Endothelial cell of umbilical vein (primary cell): Measurements from ENCODE around the gene ZKSCAN4. TPM values are rescaled to one million over a fixed set of nuclear protein-coding genes. Genes with fewer than 3 reads are reported as not detected.

Source experiments
- BruUV-seq: library from RNA; stranded (reverse); fragments of 400-500 nt; replicated peaks from 2 replicates; lab custom pipeline; 2021; lab: Mats Ljungman, UMichigan
- CTCF ChIA-PET: fragments of 300-600, 350-600 bp; sonication (Branson Sonifier 250); formaldehyde crosslinking; loops from one replicate; lab custom pipeline; 2021; ENCODE audit warnings: antibody characterized with exemption, inconsistent platforms; lab: Charles Lee
- POLR2A ChIA-PET: fragments of 300-600, 350-600 bp; sonication (Branson Sonifier 250); formaldehyde crosslinking; loops from one replicate; lab custom pipeline; 2021; ENCODE audit warnings: antibody characterized with exemption, inconsistent platforms; lab: Charles Lee
- DNase-seq: peaks from one replicate; pipeline ENCODE4 v3.0.0-alpha.2; 2011; ENCODE audit warnings: low read depth, low spot score
- FAIRE-seq: peaks from 2 replicates; lab custom pipeline; 2011; peaks lifted over from hg19 to GRCh38; lab: Jason Lieb, UNC
- H2AFZ ChIP-seq: 2 replicates; pipeline ENCODE4 v1.6.0; 2012; ENCODE audit warnings: low read depth, low read length, control low read depth, inconsistent platforms
- H3K27ac ChIP-seq: 2 replicates; pipeline ENCODE4 v1.5.1; 2011; ENCODE audit warnings: low read depth, mild to moderate bottlenecking, control low read depth, low read length, moderate library complexity; ENCODE audit not compliant: insufficient read depth
- H3K27me3 ChIP-seq, 2 experiments: 2 replicates each; pipeline versions ENCODE4 v1.6.0 to v1.6.1; 2011; ENCODE audit warnings: low read length in 2 of 2, mixed read lengths in 1 of 2; ENCODE audit not compliant: control insufficient read depth in 2 of 2, insufficient read depth in 2 of 2
- H3K36me3 ChIP-seq, 2 experiments: 2 replicates in 1 of 2; 3 replicates in 1 of 2; pipeline ENCODE4 v1.5.1; 2011; ENCODE audit warnings: low read length in 2 of 2, mild to moderate bottlenecking in 1 of 2, moderate library complexity in 1 of 2; ENCODE audit not compliant: control insufficient read depth in 2 of 2, insufficient read depth in 2 of 2; ENCODE audit errors: extremely low read depth in 1 of 2
- H3K4me1 ChIP-seq: 3 replicates; pipeline ENCODE4 v1.5.1; 2011; ENCODE audit warnings: mild to moderate bottlenecking, low read length; ENCODE audit not compliant: control insufficient read depth, insufficient read depth; ENCODE audit errors: extremely low read depth
- H3K4me2 ChIP-seq: 2 replicates; pipeline ENCODE4 v1.6.1; 2011; ENCODE audit warnings: low read length, control low read depth, mixed read lengths; ENCODE audit not compliant: insufficient read depth
- H3K4me3 ChIP-seq, 3 experiments: fragments of 200-600 bp in 1 of 3; sonication (generic), shearing (Covaris generic) in 1 of 3; replicated peaks in 1 of 3; 2 replicates each; pipeline ENCODE4 v1.5.1; 2011 to 2016; ENCODE audit warnings: control low read depth in 3 of 3, low read length in 3 of 3, mild to moderate bottlenecking in 2 of 3, inconsistent platforms in 1 of 3, low read depth in 1 of 3, moderate library complexity in 1 of 3; ENCODE audit not compliant: insufficient read depth in 1 of 3
- H3K79me2 ChIP-seq: 2 replicates; pipeline ENCODE4 v1.6.0; 2012; ENCODE audit warnings: low read length, inconsistent platforms; ENCODE audit not compliant: control insufficient read depth, insufficient read depth
- H3K9ac ChIP-seq: replicated peaks from 2 replicates; pipeline ENCODE3; 2011; ENCODE audit warnings: low read length, control low read depth; ENCODE audit not compliant: insufficient read depth; ENCODE audit errors: extremely low read depth
- H3K9me1 ChIP-seq: replicated peaks from 3 replicates; pipeline ENCODE4 v1.6.0; 2011; ENCODE audit warnings: mild to moderate bottlenecking, low read length; ENCODE audit not compliant: control insufficient read depth, insufficient read depth; ENCODE audit errors: extremely low read depth
- H3K9me3 ChIP-seq: replicated peaks from 2 replicates; pipeline ENCODE4 v1.5.1; 2012; ENCODE audit warnings: low read length, inconsistent platforms; ENCODE audit not compliant: control insufficient read depth, insufficient read depth
- H4K20me1 ChIP-seq: replicated peaks from 2 replicates; pipeline ENCODE3; 2011; ENCODE audit warnings: mild to moderate bottlenecking, low read length; ENCODE audit not compliant: control insufficient read depth, insufficient read depth; ENCODE audit errors: extremely low read depth
- EZH2 ChIP-seq: IDR thresholded peaks from 2 replicates; pipeline ENCODE4 v1.6.1; 2012; ENCODE audit warnings: borderline replicate concordance, low read depth, mild to moderate bottlenecking, moderate library complexity, low read length, inconsistent platforms; ENCODE audit not compliant: severe bottlenecking
- FOS ChIP-seq: IDR thresholded peaks from 2 replicates; pipeline ENCODE4 v1.6.1; 2011; ENCODE audit warnings: mild to moderate bottlenecking, low read length, moderate library complexity, borderline replicate concordance; ENCODE audit not compliant: insufficient read depth
- GATA2 ChIP-seq: IDR thresholded peaks from 2 replicates; pipeline ENCODE4 v1.7.0; 2011; ENCODE audit warnings: low read depth, mild to moderate bottlenecking, moderate library complexity, mixed read lengths, low read length; ENCODE audit not compliant: insufficient read length, insufficient read depth
- JUN ChIP-seq: IDR thresholded peaks from 2 replicates; pipeline ENCODE4 v1.6.1; 2011; ENCODE audit warnings: borderline replicate concordance, low read depth; ENCODE audit not compliant: insufficient read length, insufficient read depth
- MYC ChIP-seq: IDR thresholded peaks from one replicate; pipeline ENCODE4 v1.6.1; 2011; ENCODE audit warnings: mild to moderate bottlenecking, low read depth, low read length
- POLR2A ChIP-seq: IDR thresholded peaks from 2 replicates; pipeline ENCODE4 v1.6.1; 2012; ENCODE audit warnings: low read depth, mild to moderate bottlenecking, control low read depth, low read length
- POLR2AphosphoS5 ChIP-seq: IDR thresholded peaks from 2 replicates; pipeline ENCODE4 v1.6.1; 2012; ENCODE audit warnings: low read depth, mild to moderate bottlenecking, control low read depth, low read length, moderate library complexity; ENCODE audit not compliant: insufficient read depth
- dilution Hi-C: fragments of 300-500 bp; cut with MboI; formaldehyde crosslinking; loops from one replicate; pipeline ENCODE4 v1.15.0; 2019; ENCODE audit warnings: low sequenced_read_pairs; ENCODE audit not compliant: extremely low pct_ligation_motif_present
- intact Hi-C: fragments of 100-400 bp; cut with micrococcal nuclease; formaldehyde crosslinking; loops from one replicate; pipeline ENCODE4 v1.10.0; 2022
- polyA plus RNA-seq, 4 experiments: library from polyadenylated mRNA; depleted of rRNA in 3 of 4; stranded (reverse) in 3 of 4; unstranded in 1 of 4; fragments of >200 nt; gene quantifications; 2 replicates each; pipeline versions ENCODE4 v1.2.1 to v1.2.3, GENCODE V29; 2011 to 2012; ENCODE audit warnings: missing spikeins in 1 of 4
- total RNA-seq: library from RNA; stranded (reverse); gene quantifications from 2 replicates; pipeline ENCODE4 v1.2.3, GENCODE V29; 2021
- TF ChIP-seq, protein P1 (sequence below), 2 donors: IDR thresholded peaks; 1 replicate in 1 of 2; 2 replicates in 1 of 2; pipeline ENCODE4 v1.5.1; 2011; ENCODE audit warnings: low read length in 2 of 2, mild to moderate bottlenecking in 2 of 2, moderate library complexity in 2 of 2, control low read depth in 1 of 2, inconsistent platforms in 1 of 2, low read depth in 1 of 2; ENCODE audit not compliant: insufficient read depth in 1 of 2; ENCODE audit errors: extremely low read depth in 1 of 2
- TF ChIP-seq, protein P2 (sequence below): IDR thresholded peaks from 2 replicates; pipeline ENCODE4 v1.6.1; 2011; ENCODE audit not compliant: insufficient read depth, insufficient read length

Gene ZKSCAN4
- total and polyA plus RNA-seq, 2 donors (not counting 3 experiments of a cell fraction or from before 2014, with no cell fraction given), result 1.3 to 3.6 TPM

DNA sequence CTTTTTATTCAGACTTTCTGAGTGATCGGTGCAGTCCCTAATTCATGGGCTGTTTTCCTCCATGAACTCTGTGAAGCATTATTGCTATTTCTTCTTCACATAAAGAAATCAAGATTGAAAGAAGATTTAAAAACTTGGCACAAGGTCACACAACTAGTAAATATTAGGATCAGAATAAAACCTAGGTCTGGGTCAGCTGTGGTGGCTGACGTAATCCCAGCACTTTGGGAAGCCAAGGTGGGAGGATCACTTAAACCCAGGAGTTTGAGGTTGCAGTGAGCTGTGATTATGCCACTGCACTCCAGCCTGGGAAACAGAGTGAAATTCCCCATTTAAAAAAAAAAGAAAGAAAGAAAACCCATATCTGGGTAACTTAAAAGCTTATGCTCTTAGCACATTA lies 25.6 kb downstream of the ZKSCAN4 start:
- intact Hi-C loops, result loop anchor here (5.0 to 10.0 kb wide), 2 partner anchors 144 to 752 kb away; partner anchors contain the start of genes ZNF165 and ZNF184
- POLR2A ChIA-PET, result interaction anchor here (0.9 kb wide), 1 partner anchor 41 kb away, joined by 3 read pairs; the partner anchor contains the start of gene ZSCAN26
- no peaks in the 10 kb centered on the region for H3K9me1 ChIP-seq
- no peaks in the 10 kb centered on the region for H3K9me3 ChIP-seq
- peaks cover 9 to 10% of the 10 kb centered on the region in 2 experiments for H3K36me3 ChIP-seq
- FAIRE-seq (no peak), DNase-seq (no peak)
- H3K4me3 ChIP-seq, result no peak overlapping the region
- dilution Hi-C loops, result no loop called here
- H2AFZ ChIP-seq, result no peak overlapping the region
- H3K4me2 ChIP-seq, result peak overlapping the region; percentile 98
- H3K79me2 ChIP-seq, result peaks cover 17% of the 10 kb centered on the region
- H3K27me3 ChIP-seq, result no peaks in the 10 kb centered on the region
- TF ChIP-seq POLR2A, result no peak
- no peak for TF ChIP-seq POLR2AphosphoS5
- no peak for TF ChIP-seq EZH2
- no peak for TF ChIP-seq MYC
- no peak for TF ChIP-seq JUN
- no peak for TF ChIP-seq FOS
- TF ChIP-seq, protein P1, sequence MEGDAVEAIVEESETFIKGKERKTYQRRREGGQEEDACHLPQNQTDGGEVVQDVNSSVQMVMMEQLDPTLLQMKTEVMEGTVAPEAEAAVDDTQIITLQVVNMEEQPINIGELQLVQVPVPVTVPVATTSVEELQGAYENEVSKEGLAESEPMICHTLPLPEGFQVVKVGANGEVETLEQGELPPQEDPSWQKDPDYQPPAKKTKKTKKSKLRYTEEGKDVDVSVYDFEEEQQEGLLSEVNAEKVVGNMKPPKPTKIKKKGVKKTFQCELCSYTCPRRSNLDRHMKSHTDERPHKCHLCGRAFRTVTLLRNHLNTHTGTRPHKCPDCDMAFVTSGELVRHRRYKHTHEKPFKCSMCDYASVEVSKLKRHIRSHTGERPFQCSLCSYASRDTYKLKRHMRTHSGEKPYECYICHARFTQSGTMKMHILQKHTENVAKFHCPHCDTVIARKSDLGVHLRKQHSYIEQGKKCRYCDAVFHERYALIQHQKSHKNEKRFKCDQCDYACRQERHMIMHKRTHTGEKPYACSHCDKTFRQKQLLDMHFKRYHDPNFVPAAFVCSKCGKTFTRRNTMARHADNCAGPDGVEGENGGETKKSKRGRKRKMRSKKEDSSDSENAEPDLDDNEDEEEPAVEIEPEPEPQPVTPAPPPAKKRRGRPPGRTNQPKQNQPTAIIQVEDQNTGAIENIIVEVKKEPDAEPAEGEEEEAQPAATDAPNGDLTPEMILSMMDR (IDR thresholded peaks at IDR 0.05; ENCODE audit: extremely low read depth in 1 of 2, insufficient read depth in 1 of 2, low read depth in 1 of 2, low read length in 2 of 2), result no peak
- TF ChIP-seq GATA2, result no peak
- TF ChIP-seq, protein P2, sequence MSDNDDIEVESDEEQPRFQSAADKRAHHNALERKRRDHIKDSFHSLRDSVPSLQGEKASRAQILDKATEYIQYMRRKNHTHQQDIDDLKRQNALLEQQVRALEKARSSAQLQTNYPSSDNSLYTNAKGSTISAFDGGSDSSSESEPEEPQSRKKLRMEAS, result no peak
- no peak overlapping the region for H3K9ac ChIP-seq
- no peaks in the 10 kb centered on the region for H4K20me1 ChIP-seq
- H3K4me1 ChIP-seq, result peaks cover 10% of the 10 kb centered on the region
- CTCF ChIA-PET, result interaction anchor here (2.3 to 3.2 kb wide), 2 partner anchors 26 to 130 kb away, joined by 7 to 11 read pairs; partner anchors contain the start of gene ZKSCAN4
- no peak overlapping the region for H3K27ac ChIP-seq
- BruUV-seq, result no TSS peak
